PC-3 (cell line): ENCODE results near the gene PHF21B. TPM values are rescaled to one million over a fixed set of nuclear protein-coding genes. Genes with fewer than 3 reads are reported as not detected.

ENCODE experiments used
- ATAC-seq: fragments of 200-7000 bp; cut with Tn5 transposase; 2 replicates; pipeline ENCODE4 v1.9.1; 2020; ENCODE audit warnings: mild to moderate bottlenecking, moderate library complexity
- BruUV-seq: library from RNA; stranded (reverse); fragments of 400-500 nt; replicated peaks from 2 replicates; lab custom pipeline; 2021; lab: Mats Ljungman, UMichigan
- CTCF ChIA-PET: fragments of 300-600 bp; sonication (Branson Sonifier 250); formaldehyde crosslinking; loops from one replicate; lab custom pipeline; 2022; ENCODE audit warnings: antibody characterized with exemption; lab: Charles Lee
- POLR2A ChIA-PET: fragments of 300-600 bp; sonication (Branson Sonifier 250); formaldehyde crosslinking; loops from one replicate; lab custom pipeline; 2022; ENCODE audit warnings: antibody characterized with exemption; ENCODE audit not compliant: unreplicated experiment; lab: Charles Lee
- DNase-seq: peaks from one replicate; pipeline ENCODE4 v3.0.0-alpha.2; 2015
- H2AFZ ChIP-seq: fragments of 300-600 bp; sonication (generic); 2 replicates; pipeline ENCODE4 v1.6.0; 2016; ENCODE audit warnings: antibody characterized with exemption, low read length
- H3F3A ChIP-seq: fragments of 300-600 bp; sonication (generic); one replicate; pipeline ENCODE4 v1.6.0; 2017; ENCODE audit warnings: antibody characterized with exemption, low read length, control low read depth, mild to moderate bottlenecking; ENCODE audit not compliant: unreplicated experiment
- H3K27ac ChIP-seq: fragments of 300-600 bp; sonication (generic); 2 replicates; pipeline ENCODE4 v1.5.1; 2016; ENCODE audit warnings: mild to moderate bottlenecking, low read length
- H3K27me3 ChIP-seq: fragments of 300-600 bp; sonication (generic); 2 replicates; pipeline ENCODE4 v1.6.1; 2016; ENCODE audit warnings: low read length, mixed read lengths
- H3K36me3 ChIP-seq: fragments of 300-600 bp; sonication (generic); 2 replicates; pipeline ENCODE4 v1.6.1; 2016; ENCODE audit warnings: low read depth, mixed run types, low read length, mixed read lengths
- H3K4me1 ChIP-seq: fragments of 300-600 bp; sonication (generic); 2 replicates; pipeline ENCODE4 v1.5.1; 2016; ENCODE audit warnings: low read length; ENCODE audit not compliant: insufficient read depth
- H3K4me2 ChIP-seq: fragments of 300-600 bp; sonication (generic); 2 replicates; pipeline ENCODE4 v1.6.0; 2016; ENCODE audit warnings: low read length
- H3K4me3 ChIP-seq: fragments of 300-600 bp; sonication (generic); 2 replicates; pipeline ENCODE4 v1.5.1; 2016; ENCODE audit warnings: mild to moderate bottlenecking, low read length, mixed read lengths
- H3K79me2 ChIP-seq: fragments of 300-600 bp; sonication (generic); 2 replicates; pipeline ENCODE4 v1.6.1; 2017; ENCODE audit warnings: low read length, mixed read lengths
- H3K9ac ChIP-seq: fragments of 300-600 bp; sonication (generic); 2 replicates; pipeline ENCODE4 v1.6.0; 2016; ENCODE audit warnings: mild to moderate bottlenecking, low read length
- H3K9me2 ChIP-seq: fragments of 300-600 bp; sonication (generic); replicated peaks from 2 replicates; pipeline ENCODE4 v1.6.1; 2016; ENCODE audit warnings: mixed run types, low read length, mixed read lengths
- H3K9me3 ChIP-seq: fragments of 300-600 bp; sonication (generic); 2 replicates; pipeline ENCODE4 v1.6.1; 2016; ENCODE audit warnings: low read length, mixed read lengths
- H4K20me1 ChIP-seq: fragments of 300-600 bp; sonication (generic); 2 replicates; pipeline ENCODE4 v1.6.1; 2016; ENCODE audit warnings: low read length, mixed read lengths
- EZH2 ChIP-seq: fragments of 300-600 bp; sonication (generic); IDR thresholded peaks from one replicate; pipeline ENCODE4 v1.6.1; 2017; ENCODE audit warnings: antibody characterized with exemption, mild to moderate bottlenecking, low read length; ENCODE audit not compliant: unreplicated experiment
- EZH2phosphoT487 ChIP-seq: fragments of 300-600 bp; sonication (generic); IDR thresholded peaks from 2 replicates; pipeline ENCODE4 v1.6.1; 2018; ENCODE audit warnings: mild to moderate bottlenecking, antibody characterized with exemption, low read length, borderline replicate concordance
- intact Hi-C: fragments of 100-400 bp; cut with micrococcal nuclease; formaldehyde crosslinking; loops from 2 replicates; pipeline ENCODE4 v1.9.0; 2023
- total RNA-seq: library from RNA; depleted of rRNA; stranded (reverse); fragments of >200 nt; gene quantifications from 2 replicates; pipeline ENCODE4 v1.2.3, GENCODE V29; 2014
- TF ChIP-seq, protein P1 (sequence below): fragments of 300-600 bp; sonication (generic); conservative IDR thresholded peaks from 2 replicates; pipeline ENCODE4 v1.5.1; 2017; ENCODE audit warnings: antibody characterized with exemption, low read depth, mild to moderate bottlenecking, low read length

Gene PHF21B
- total RNA-seq, 1 experiment from 2014 or later = not detected

DNA sequence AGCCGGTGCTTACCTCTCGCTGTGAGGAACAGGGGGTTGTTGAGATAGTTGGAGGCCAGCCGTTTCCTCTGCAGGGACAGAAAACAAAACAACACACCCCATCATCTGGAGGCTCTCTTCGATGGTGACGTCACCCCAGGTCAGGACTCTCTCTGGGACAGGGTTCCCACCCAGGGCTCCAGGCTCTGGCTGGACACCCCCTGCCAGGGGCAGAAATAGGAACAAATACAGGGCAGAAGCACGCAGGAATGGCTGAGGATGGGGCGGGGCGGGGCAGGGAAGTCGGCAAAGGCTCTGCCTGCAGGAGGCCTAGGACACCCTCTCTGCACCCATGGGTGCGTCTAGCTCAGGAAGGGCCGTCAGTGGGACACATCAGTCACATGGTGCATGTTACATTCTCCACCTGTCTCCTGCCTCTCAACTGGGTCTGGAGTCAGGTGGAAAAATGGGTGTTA is 118.5 kb downstream of the PHF21B start:
- ChIA-PET CTCF (no interaction called here), POLR2A (no interaction called here)
- H3K79me2 ChIP-seq = no peaks in the 10 kb centered on the region
- H3K4me1 ChIP-seq = no peaks in the 10 kb centered on the region
- no peak for TF ChIP-seq EZH2
- TF ChIP-seq, protein P1, sequence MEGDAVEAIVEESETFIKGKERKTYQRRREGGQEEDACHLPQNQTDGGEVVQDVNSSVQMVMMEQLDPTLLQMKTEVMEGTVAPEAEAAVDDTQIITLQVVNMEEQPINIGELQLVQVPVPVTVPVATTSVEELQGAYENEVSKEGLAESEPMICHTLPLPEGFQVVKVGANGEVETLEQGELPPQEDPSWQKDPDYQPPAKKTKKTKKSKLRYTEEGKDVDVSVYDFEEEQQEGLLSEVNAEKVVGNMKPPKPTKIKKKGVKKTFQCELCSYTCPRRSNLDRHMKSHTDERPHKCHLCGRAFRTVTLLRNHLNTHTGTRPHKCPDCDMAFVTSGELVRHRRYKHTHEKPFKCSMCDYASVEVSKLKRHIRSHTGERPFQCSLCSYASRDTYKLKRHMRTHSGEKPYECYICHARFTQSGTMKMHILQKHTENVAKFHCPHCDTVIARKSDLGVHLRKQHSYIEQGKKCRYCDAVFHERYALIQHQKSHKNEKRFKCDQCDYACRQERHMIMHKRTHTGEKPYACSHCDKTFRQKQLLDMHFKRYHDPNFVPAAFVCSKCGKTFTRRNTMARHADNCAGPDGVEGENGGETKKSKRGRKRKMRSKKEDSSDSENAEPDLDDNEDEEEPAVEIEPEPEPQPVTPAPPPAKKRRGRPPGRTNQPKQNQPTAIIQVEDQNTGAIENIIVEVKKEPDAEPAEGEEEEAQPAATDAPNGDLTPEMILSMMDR = no peak
- no peak for TF ChIP-seq EZH2phosphoT487
- intact Hi-C loops = no loop called here
- H3K9me2 ChIP-seq = no peaks in the 10 kb centered on the region
- ATAC-seq (no peak), DNase-seq (no peak)
- H3K9ac ChIP-seq = no peak overlapping the region
- no peaks in the 10 kb centered on the region for H4K20me1 ChIP-seq
- no TSS peak for BruUV-seq
- no peaks in the 10 kb centered on the region for H3K36me3 ChIP-seq
- no peaks in the 10 kb centered on the region for H3K9me3 ChIP-seq
- no peak overlapping the region for H3K4me2 ChIP-seq
- no peak overlapping the region for H3K27ac ChIP-seq
- no peaks in the 10 kb centered on the region for H3K27me3 ChIP-seq
- no peak overlapping the region for H3K4me3 ChIP-seq
- H3F3A ChIP-seq = no peaks in the 10 kb centered on the region
- H2AFZ ChIP-seq = no peak overlapping the region

DNA sequence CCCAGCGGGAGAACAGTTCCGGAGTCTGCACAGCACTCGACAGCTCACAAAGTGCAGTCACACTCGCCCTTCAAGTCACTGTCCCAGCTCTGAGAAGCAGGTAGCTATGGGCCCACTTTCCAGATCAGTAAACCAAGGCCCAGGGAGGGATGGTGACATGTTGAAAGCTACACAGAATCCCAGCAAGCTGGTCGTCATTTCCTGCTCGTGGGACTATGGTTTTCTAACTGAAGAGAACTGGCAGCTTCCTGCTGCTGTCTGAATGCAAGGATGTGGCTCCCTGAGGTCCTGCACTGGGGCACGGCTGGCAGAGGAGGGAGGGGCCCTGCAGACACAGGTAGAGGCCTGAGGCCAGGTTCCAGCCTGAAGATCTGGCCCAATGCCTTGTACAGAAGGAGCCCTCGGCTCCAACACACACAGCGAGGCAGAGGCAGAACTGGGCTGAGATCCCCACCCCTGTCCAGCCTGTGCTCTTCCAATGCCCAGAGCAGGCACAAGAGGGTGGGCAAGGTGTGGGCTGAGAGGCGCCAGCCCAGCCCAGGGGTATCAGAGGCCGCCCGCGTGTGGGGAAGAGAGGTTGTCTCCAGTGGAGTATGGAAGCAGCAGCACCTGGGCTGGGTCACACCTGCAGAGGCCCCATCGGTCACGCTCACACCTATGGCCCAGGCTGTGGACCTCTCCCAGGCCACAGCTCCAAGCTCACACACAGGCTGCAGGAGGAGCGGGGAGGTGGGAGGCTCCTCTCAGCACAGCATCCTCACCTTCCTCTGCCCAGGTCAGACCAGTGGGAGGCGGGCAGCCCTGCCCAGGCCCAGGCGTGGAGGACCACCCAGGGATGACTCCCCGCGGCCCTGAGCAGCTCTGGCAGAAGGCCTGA is 119.2 kb downstream of the PHF21B start:
- Histone ChIP-seq H4K20me1 (no peaks in the 10 kb centered on the region), H3K27ac (no peak overlapping the region), H3K4me3 (no peak overlapping the region), H3K4me1 (no peaks in the 10 kb centered on the region; the same call in 1 of the 2 replicates), H3K9me2 (no peaks in the 10 kb centered on the region), H3K79me2 (no peaks in the 10 kb centered on the region), H3K9me3 (no peaks in the 10 kb centered on the region), H3K4me2 (no peak overlapping the region), H3K27me3 (no peaks in the 10 kb centered on the region), H3F3A (no peaks in the 10 kb centered on the region), H2AFZ (no peak overlapping the region), H3K36me3 (no peaks in the 10 kb centered on the region), H3K9ac (no peak overlapping the region)
- ATAC-seq (no peak; the same call in 1 of the 2 replicates), DNase-seq (no peak)
- TF ChIP-seq, protein P1 = no peak
- no peak for TF ChIP-seq EZH2phosphoT487
- TF ChIP-seq EZH2 = no peak
- intact Hi-C loops = no loop called here
- ChIA-PET POLR2A (no interaction called here), CTCF (no interaction called here)
- BruUV-seq = no TSS peak
